NCI-H1417 (cell line): Measurements from ENCODE around the gene BABAM2.
"Not testable (repeated sequence)": the region's sequence is repeated elsewhere in the genome, so short reads cannot be mapped to it uniquely, and the experiment has no call there.

Experiments used
- DNase-seq, 3 experiments: peaks; one replicate each; lab custom pipeline; 2025; lab: John Stamatoyannopoulos, UW

The BABAM2 gene

DNA sequence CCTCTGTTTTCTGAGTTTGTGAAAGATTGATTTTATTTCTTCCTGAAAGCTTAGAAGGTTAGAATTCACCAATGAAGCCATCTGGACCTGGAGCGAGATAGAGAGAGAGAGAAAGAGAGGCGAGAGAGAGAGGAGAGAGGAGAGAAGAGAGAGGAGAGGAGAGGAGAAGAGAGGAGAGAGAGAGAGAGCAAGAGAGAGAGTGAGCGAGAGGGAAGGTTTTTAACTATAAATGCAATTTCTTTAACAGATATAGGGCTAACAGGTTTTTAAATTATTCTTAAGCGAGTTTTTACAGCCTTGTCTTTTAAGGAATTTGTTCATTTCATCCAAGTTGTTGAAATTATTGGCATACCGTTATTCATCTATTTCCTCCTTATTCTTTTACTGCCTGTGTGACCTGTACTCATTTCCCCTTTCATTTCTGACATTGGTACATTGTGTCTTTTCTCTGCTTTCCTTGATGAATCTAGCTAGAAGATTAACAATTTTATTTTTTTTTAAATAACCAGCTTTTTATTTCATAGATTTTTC lies 56.1 kb downstream of the BABAM2 start:
- DNase-seq, result no peak

DNA sequence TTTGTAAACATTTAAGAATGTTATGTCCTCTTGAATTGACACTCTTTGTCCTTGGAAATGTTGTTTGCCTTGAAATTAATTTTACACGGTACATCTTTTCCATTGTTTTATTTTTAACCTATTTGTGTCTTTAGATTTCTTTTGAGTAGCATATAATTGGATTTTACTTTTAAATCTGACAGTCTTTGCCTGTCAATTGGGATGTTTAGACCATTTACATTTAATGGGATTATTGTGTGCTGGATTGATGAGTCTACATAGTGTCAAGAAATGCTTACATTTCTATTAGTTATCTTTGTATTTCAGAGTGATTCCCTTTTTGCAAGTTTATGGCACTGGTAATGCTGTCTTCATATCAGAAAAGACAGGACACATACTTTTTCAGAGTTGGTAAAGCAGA lies 61.5 kb downstream of the BABAM2 start:
- DNase-seq, result no peak

DNA sequence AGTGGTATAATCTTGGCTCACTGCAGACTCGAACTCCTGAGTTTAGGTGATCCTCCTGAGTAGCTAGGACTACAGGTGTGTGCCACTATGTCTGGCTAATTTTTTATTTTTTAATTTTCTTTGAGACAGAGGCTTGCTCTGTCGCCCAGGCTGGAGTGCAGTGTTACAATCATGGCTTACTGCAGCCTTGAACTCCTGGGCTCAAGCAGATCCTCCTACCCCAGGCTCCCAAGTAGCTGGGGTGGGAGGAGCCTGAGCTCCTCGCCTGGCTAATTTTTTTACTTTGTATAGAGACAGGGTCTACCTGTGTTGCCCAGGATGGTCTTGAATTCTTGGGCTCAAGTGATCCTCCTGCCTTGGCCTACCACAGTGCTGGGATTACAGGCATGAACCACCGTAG lies 62.5 kb downstream of the BABAM2 start:
- DNase-seq, result no peak

DNA sequence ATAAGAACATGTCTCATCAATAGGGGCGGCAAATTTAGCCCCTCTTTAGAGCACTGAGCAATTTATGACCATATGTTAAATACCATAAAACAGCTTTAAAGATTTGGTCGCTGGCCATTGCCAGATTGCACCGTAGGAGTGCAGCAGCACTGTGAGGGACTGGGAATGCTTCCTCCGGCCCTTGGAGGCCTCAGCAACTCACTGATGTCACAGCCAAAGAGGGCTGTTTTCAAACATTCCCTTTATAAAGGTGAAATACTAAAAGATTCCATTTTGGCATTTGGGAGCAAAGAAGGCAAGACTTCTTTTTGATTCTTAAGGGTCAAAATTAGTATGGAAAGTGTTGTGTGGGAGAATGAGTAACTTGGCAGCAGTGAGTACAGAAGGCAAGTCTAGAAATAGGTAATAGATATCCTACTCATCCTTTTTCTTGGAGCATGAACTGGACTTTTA lies 63.7 kb downstream of the BABAM2 start:
- DNase-seq, result no peak

DNA sequence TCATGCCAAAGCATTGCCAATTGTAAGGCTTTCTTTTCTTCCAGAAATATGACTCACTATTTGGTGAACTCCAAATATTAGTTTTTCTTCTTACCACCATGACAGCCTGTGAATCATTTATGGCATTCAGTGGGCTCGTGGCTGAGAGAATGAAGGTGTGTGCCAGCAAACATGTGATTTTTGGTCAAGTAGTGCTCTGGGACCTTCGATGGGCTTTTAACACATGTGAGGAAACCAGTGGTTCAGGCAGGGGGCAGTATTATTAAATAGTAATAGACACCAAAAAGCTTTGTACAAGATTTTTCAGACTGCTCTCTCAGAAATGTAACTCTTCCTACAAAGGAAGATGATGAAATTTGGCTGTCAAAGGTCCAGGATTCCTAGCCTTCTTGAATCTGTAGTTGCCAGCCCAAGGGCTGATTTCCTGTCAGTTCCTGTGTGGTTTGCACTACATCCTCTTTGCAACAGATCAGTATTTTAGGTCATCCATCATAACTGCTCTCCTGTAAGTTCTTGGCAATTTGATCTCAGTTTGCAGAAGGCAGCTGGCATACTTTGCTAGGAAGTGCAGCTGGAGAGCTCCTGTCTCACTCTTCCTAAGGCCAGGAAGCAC lies 64.3 kb downstream of the BABAM2 start:
- DNase-seq, result peak in 2 of 3 experiments; percentile 16 to 40

DNA sequence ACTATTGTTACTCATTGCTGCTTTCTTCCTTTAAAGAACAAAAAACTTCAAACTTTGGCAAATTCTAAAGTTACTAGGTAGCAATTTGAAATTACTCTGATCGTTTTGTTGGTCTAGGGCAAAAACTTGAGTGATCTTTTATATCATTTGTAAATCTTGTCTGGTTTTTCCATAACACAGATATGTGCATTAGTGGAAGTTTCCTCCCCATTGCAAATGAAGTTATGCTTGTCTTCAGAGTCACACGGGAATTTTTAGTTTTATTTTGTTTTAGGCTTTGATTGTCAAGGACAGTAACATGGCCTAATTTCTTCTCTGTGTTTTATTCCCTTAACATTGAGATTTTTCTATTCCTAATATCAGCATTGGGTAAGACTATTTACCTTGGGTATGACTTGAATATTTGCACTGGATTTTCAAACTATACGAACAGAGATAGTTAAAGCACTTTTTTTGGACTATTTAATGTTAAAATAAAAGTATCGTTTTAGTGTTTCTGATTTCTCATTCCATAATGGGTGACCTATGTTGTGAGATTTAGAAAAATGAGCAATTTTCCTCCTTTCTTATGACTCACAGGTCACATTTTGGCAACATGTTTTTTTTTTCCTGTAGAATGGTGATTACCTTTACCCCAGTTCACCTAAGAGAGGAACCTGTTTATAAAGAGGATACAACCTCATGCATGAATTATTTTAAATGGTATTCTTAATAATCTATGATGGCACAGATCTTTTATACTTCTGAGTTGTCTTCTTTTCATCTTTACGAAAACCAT lies 65.0 kb downstream of the BABAM2 start:
- DNase-seq, result no peak

DNA sequence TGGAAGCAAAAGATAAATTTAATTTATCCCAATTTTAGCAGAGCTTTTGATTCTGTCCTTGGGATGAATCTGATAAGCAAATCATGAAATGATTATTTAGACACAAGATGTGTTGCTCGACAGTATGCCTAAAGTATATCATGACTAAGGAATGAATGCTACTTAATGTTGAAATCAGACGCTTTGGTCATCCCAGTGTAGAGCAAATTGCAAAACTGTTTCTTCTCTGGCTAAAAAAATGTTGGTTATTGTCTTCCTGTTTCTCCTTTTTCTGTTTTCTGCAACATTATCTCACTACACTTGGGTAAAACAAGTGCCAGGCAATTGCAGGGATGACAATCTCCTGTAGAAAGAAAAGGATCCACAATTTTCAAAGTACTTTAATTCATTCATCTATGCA lies 66.4 kb downstream of the BABAM2 start:
- DNase-seq, result no peak

DNA sequence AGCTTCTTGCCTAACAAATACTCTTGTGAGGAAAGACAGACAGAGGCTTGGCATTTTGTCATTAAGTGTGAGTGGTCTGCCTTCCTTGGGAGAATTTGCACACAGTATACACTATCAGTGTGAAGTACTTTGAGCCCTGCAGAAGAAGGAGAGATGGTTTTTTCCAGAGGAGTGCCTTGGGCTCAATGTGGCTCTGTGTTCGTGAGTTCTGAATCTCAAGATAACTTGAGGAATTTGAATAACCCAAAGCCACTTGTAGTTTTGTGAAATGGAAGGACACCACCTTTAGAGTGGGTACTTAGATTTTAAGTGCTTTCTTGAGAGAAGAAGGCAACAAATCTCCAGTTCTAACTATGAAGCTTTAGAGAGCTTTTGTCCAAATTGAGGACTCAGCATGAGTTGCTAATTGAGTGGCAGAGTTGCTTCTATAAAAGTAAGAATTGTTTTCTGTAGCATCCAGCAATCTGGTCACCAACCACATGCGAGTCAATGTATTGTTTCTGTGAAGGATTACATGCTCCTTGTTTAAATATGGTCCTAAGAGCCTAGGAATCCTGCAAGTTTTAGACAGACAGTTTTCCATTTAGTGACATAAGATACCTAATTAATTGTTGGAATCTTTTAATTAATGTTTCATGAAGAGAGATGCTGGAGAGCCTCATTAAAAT lies 68.3 kb downstream of the BABAM2 start:
- peak in 1 of 3 experiments; percentile 32 for DNase-seq

DNA sequence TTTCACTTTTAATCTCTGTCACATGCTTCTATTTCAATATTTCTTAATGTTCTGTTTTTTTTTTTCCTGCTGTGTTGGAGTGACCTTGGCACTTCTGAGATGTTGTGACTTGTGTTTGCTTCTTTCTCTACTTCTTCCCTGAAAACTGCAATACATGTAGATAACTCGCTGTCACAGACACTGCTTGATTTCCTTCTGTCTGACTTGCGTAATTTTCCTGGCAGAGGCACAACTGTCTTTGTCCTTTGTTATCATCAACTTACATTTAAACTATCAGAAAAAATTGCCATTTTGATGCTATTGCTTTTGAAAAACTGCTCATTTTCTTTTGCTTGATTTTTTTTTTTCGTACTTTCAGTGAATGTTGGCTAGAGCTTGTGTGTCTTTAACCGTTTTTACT lies 69.0 kb downstream of the BABAM2 start:
- no peak for DNase-seq

DNA sequence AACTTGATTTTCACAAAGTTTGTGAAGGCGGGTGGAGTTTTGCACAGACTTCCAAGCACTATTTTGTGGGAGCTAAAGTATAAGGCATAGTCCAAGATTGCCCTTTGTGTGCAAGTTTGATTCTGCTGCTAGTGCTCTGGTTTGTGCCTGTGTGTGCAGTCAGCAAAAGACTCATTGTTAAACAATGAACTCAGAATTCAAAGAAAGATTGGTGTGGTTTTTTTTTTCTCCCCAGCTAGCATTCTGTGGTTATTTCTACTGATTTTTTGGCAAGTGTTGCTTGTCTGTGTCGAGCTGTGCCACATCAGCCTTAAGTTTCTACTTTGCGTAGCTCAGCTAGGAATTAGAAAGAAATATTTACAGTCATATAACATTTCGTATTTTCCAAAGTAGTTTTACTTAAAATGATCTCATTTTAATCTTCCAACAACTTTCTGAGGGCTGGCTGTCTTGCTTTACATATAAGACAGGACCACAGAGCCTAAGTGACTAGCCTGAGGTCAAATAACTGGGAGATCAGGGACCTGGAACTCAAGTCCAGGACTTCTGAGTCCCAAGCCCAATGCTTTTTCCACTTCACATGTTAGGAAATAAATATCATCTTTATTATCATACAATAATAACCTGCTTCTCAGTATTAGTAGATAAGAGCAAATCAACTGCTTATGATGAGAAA lies 69.8 kb downstream of the BABAM2 start:
- no peak for DNase-seq

DNA sequence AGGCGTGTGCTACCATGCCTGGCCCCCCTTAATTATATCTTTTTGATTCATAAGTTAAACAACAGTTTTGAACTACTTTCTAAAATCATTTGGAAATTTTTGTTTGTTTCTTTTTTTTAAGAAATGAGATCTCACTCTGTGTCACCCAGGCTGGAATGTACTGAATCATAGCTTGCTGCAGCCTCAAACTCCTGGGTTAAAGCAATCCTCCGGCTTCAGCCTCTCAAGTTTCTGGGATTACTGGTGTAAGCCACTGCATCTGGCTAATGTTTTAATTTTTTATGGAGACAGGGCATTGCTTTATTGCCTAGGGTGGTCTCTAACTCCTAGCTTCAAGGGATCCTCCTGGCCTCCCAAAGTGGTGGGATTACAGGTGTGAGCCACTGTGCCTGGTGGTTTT lies 71.5 kb downstream of the BABAM2 start:
- DNase-seq, result no peak

DNA sequence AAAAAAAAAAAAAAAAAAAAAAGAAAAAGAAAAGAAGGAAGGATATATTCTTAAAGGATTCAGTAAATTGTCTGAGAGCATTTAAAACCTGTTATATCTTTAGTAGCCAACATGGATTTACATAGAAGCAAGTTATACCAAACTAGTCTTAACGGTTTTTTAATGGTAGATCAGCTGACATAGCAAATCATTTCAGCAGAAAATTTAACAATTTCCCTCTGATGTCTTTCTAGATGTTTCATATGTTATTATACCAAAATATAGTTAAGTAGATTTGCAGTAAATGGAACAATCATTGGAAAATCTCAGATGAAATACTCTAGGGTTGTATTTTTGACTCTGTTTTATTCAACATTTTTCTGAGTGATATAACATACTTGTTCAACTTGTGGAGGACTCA lies 72.9 kb downstream of the BABAM2 start:
- no peak for DNase-seq

DNA sequence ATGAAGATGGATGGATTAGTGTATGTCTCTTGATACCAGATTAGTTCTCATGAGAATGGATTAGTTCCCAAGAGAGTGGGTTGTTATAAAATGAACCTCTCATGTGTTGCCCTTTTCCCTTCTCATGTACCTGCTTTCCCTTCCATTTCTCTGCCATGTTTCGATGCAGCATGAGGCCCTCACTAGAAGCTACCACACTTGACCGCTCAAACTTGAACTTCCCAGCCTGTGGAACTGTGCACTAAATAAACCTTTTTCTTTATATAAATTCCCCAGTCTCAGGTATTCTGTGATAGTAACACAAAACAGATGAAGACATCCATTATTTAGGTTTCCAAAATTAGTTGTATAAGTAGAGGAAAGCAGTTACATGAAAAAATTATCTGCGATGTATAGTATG lies 73.5 kb downstream of the BABAM2 start:
- no peak for DNase-seq

DNA sequence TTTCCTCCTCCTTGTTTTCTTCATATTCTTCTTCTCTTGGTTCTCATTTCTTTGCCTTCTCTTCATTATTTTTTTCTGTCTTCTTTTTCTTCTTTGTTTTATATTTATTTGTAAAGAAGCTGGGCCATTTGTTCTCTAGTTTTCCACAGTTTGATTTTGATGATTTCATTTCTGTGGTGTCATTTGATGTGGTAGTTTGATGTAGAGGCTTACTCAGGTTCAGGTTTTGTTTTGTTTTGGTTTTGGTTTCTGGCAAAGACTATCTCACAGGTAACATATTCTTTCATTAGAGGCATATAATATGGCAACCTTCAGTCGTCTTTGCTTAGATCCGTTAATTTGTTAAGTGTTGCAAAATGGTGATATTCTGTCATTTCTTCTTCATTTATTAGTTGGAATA lies 75.3 kb downstream of the BABAM2 start:
- no peak for DNase-seq

DNA sequence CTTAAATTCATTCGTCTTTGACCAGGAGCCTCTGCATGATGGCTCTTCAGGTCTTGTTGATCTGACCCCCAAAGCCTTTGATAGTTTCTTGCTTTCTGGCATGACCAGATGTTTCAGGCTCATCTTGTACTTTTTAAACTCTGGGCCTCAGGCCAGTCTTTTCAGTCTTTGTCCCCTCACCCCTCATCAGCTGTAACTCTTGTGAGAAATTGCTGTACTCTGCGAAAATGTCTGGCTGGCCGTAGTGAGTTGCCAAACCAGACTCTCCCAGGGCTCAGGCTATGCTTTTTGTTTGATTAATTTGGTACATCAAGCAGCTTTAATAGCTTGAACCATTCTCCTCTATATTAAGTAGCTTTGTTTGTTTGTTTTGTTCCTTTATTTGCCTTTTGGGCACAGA lies 75.9 kb downstream of the BABAM2 start:
- no peak for DNase-seq

DNA sequence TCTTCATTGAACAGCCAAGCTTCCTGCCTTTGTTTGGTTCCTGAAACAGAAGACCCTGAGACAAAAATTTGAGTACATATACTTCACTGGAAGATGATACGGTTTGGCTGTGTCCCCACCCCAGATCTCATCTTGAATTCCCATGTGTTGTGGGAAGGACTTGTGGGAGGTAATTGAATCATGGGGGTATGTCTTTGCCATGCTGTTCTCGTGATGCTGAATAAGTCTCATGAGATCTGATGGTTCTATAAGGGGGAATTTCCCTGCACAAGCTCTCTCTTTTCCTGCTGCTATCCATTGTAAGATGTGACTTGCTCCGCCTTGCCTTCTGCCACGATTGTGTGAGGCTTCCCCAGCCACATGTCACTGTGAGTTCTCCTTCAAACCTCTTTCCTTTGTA lies 76.5 kb downstream of the BABAM2 start:
- DNase-seq, result no peak

DNA sequence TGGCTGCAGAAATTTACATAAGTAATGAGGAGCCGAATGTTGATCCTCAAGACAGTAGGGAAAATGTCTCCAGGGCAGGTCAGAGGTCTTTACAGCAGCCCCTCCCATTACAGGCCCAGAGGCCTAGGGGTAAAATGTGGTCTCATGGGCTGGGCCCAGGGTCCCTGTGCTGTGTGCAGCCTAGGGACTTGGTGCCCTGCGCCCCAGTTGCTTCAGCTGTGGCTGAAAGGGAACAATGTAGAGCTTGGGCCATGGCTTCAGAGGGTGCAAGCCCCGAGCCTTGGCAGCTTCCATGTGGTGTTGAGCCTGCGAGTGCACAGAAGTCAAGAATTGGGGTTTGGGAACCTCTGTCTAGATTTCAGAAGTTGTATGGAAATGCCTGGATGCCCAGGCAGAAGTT lies 77.5 kb downstream of the BABAM2 start:
- not testable (repeated sequence) for DNase-seq

DNA sequence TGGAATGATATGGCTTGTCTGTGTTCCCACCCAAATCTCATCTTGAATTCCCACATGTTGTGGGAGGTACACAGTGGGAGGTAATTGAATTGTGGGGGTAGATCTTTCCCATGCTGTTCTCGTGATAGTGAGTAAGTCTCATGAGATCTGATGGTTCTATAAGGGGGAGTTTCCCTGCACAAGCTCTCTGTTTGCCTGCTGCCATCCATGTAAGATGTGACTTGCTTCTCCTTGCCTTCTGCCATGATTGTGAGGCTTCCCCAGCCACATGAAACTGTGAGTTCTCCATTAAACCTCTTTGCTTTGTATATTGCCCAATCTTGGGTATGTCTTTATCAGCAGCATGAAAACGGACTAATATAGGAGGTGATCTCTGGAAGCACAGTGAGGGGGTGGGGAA lies 78.4 kb downstream of the BABAM2 start:
- DNase-seq, result not testable (repeated sequence)

DNA sequence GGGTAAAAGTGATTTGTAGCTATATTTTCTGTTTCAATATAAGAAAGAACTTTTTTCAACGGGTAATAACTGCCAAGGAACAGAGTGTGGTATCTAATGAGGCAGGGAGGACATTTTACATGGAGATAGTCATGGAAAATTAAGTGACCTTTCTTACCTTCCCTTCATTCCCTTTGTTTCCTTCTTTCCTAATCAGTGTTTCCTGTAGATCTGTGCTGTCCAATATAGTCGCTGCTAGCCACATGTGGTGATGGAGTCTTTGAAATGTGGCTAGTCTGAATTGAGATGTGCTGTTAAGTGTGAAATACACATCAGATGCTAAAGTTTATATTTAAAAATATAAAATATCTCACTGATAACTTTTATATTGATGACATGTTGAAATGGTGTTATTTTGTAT lies 81.8 kb downstream of the BABAM2 start:
- DNase-seq, result no peak

DNA sequence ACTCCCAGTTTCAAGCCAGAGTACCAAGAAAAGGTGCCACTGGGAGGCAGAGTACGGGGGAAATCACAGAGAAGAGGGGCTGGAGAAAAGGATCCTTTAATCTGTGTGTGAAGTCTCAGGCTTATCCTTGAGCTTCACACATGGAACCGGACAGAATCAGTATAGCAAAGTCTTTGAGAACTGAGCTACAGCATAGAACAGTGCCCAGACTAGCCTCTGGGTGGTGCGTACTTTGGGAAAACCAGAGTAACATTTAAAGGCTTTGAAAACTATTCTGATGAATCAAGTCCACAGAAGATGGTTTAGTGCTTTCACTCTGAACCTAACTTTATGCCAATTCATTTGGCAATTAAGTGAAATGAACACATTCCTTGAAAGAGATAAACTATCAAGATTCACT lies 83.1 kb downstream of the BABAM2 start:
- DNase-seq, result no peak

DNA sequence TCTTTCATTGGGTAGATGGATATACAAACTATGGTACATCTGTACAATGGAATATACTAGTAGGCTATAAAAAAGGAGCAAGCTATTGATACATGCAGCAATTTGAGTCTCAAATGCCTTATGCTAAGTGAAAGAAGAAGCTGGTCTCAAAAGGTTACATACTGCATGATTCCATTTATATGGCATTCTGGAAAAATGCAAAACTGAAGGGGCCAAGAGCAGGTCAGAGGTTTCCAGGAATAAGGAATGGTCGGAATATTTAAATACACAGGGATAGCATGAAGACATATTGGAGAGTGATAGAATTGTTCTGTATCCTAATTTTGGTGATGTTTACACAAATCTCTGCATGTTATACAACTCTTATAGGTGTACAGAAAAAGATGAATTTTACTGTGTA lies 85.8 kb downstream of the BABAM2 start:
- DNase-seq, result no peak

DNA sequence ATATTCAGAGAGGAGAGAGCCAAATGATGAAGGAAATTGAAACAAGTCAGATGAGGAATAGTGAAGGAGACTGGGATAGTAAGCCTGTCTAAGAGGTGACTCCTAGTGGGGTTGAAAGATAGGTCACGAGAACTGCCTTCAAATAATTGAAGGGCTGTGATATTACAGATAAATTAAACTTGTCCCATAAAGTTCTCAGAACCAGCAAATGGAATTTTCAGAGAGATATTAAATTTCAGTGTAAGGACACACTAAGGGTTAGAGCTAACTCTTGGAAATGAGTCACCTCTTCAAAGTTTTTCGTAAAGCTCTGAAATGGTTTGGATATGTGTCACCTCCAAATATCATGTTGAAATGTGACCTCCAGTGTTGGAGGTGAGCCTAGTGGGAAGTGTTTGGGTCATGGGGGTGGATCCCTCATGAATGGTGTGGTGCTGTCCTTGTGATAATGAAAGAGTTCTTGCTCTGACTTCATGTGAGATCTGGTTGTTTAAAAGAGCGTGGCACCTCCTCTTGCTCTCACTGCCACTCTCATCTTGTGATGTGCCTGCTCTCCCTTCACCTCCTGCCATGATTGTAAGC lies 87.3 kb downstream of the BABAM2 start:
- DNase-seq, result no peak
